Neural cell (in vitro differentiated cells): Measurements from ENCODE around the gene STIL. TPM values are rescaled to one million over a fixed set of nuclear protein-coding genes. Genes with fewer than 3 reads are reported as not detected.
"Not testable (repeated sequence)": the region's sequence is repeated elsewhere in the genome, so short reads cannot be mapped to it uniquely, and the experiment has no call there.

Experiments used
- H2AFZ ChIP-seq: fragments of 200-600, 300-800 bp; sonication (generic), shearing (Covaris generic); 2 replicates; pipeline ENCODE4 v1.6.0; 2014; ENCODE audit warnings: low read depth, mild to moderate bottlenecking, antibody characterized with exemption, low read length, moderate library complexity
- H3F3A ChIP-seq: fragments of 200-600 bp; shearing (Covaris generic); 2 replicates; pipeline ENCODE4 v1.6.1; 2016; ENCODE audit warnings: mild to moderate bottlenecking, moderate library complexity, mixed read lengths, antibody characterized with exemption, low read length; ENCODE audit not compliant: insufficient read depth, poor library complexity, severe bottlenecking
- H3K27ac ChIP-seq: fragments of 200-600, 300-800 bp; sonication (generic), shearing (Covaris generic); 2 replicates; pipeline ENCODE4 v1.5.1; 2014; ENCODE audit warnings: mild to moderate bottlenecking, low read length, moderate library complexity
- H3K27me3 ChIP-seq: fragments of 300-800, 200-600 bp; sonication (generic), shearing (Covaris generic); 2 replicates; pipeline ENCODE4 v1.6.0; 2014; ENCODE audit warnings: mild to moderate bottlenecking, low read depth, low read length, moderate library complexity; ENCODE audit not compliant: insufficient read depth
- H3K36me3 ChIP-seq: fragments of 300-800, 200-600 bp; sonication (generic), shearing (Covaris generic); 2 replicates; pipeline ENCODE4 v1.5.1; 2014; ENCODE audit warnings: mild to moderate bottlenecking, antibody characterized with exemption, low read length, moderate library complexity; ENCODE audit not compliant: insufficient read depth
- H3K4me2 ChIP-seq: fragments of 300-800, 200-600 bp; sonication (generic), shearing (Covaris generic); 2 replicates; pipeline ENCODE4 v1.6.0; 2014; ENCODE audit warnings: mild to moderate bottlenecking, low read length
- H3K4me3 ChIP-seq: fragments of 300-800, 200-600 bp; sonication (generic), shearing (Covaris generic); 2 replicates; pipeline ENCODE4 v1.5.1; 2014; ENCODE audit warnings: mild to moderate bottlenecking, low read length, moderate library complexity
- H3K79me2 ChIP-seq: fragments of 200-600 bp; shearing (Covaris generic); replicated peaks from 2 replicates; pipeline ENCODE4 v1.6.0; 2014; ENCODE audit warnings: mild to moderate bottlenecking, low read length, moderate library complexity; ENCODE audit not compliant: insufficient read depth
- H3K9ac ChIP-seq: fragments of 300-800, 200-600 bp; sonication (generic), shearing (Covaris generic); 2 replicates; pipeline ENCODE4 v1.6.1; 2016; ENCODE audit warnings: mild to moderate bottlenecking, low read length, mixed read lengths
- H3K9me2 ChIP-seq: fragments of 200-600 bp; shearing (Covaris generic); 2 replicates; pipeline ENCODE4 v1.6.1; 2016; ENCODE audit warnings: mild to moderate bottlenecking, low read length, mixed read lengths; ENCODE audit not compliant: insufficient read depth
- H3K9me3 ChIP-seq: fragments of 200-600, 300-800 bp; sonication (generic), shearing (Covaris generic); 2 replicates; pipeline ENCODE4 v1.6.1; 2016; ENCODE audit warnings: mild to moderate bottlenecking, mixed run types, low read length, moderate library complexity, mixed read lengths
- H4K20me1 ChIP-seq: fragments of 200-600 bp; shearing (Covaris generic); 2 replicates; pipeline ENCODE4 v1.6.1; 2016; ENCODE audit warnings: mild to moderate bottlenecking, mixed run types; ENCODE audit not compliant: insufficient read depth
- CTCF ChIP-seq: fragments of 450-650 bp; IDR thresholded peaks from 2 replicates; pipeline ENCODE4 v1.5.1; 2014; ENCODE audit warnings: antibody characterized with exemption, mild to moderate bottlenecking, moderate library complexity; ENCODE audit not compliant: poor library complexity, severe bottlenecking
- EP300 ChIP-seq: fragments of 450-650 bp; conservative IDR thresholded peaks from 2 replicates; pipeline ENCODE4 v1.6.1; 2014; ENCODE audit warnings: antibody characterized with exemption, mild to moderate bottlenecking, moderate library complexity; ENCODE audit not compliant: poor library complexity, severe bottlenecking
- EZH2 ChIP-seq: fragments of 200-600, 300-800 bp; shearing (Covaris generic), sonication (generic); IDR thresholded peaks from 2 replicates; pipeline ENCODE4 v1.6.1; 2014; ENCODE audit warnings: antibody characterized with exemption, low read length, borderline replicate concordance, mild to moderate bottlenecking; ENCODE audit not compliant: insufficient read depth, poor library complexity, severe bottlenecking
- MXI1 ChIP-seq: fragments of 450-650 bp; conservative IDR thresholded peaks from 2 replicates; pipeline ENCODE4 v1.6.1; 2014; ENCODE audit warnings: antibody characterized with exemption, mild to moderate bottlenecking; ENCODE audit not compliant: poor library complexity, severe bottlenecking
- POLR2AphosphoS5 ChIP-seq: IDR thresholded peaks from 2 replicates; pipeline ENCODE4 v1.6.1; 2012
- RAD21 ChIP-seq: fragments of 450-650 bp; conservative IDR thresholded peaks from 2 replicates; pipeline ENCODE4 v1.6.1; 2014; ENCODE audit warnings: antibody characterized with exemption, mild to moderate bottlenecking, moderate library complexity
- REST ChIP-seq: IDR thresholded peaks from 2 replicates; pipeline ENCODE4 v1.6.1; 2012; ENCODE audit warnings: borderline replicate concordance
- SMC3 ChIP-seq: fragments of 450-650 bp; conservative IDR thresholded peaks from 2 replicates; pipeline ENCODE4 v1.6.1; 2014; ENCODE audit warnings: antibody characterized with exemption, mild to moderate bottlenecking, moderate library complexity; ENCODE audit not compliant: poor library complexity
- TAF1 ChIP-seq: IDR thresholded peaks from 2 replicates; pipeline ENCODE4 v1.6.1; 2012; ENCODE audit warnings: low read depth
- polyA plus RNA-seq: library from polyadenylated mRNA; depleted of rRNA; stranded (reverse); fragments of >200 nt; gene quantifications from 2 replicates; pipeline ENCODE4 v1.2.3, GENCODE V29; 2014

Gene STIL
- polyA plus RNA-seq, 1 donor from 2014 or later = 0.53 TPM

- Histone ChIP-seq H3K27ac (no peak overlapping the region), H3K9me2 (no peaks in the 10 kb centered on the region), H3K4me2 (no peak overlapping the region), H3K36me3 (no peaks in the 10 kb centered on the region), H4K20me1 (no peaks in the 10 kb centered on the region), H3K4me3 (no peak overlapping the region), H3F3A (no peaks in the 10 kb centered on the region), H3K79me2 (no peaks in the 10 kb centered on the region), H3K9me3 (no peaks in the 10 kb centered on the region), H3K9ac (no peak overlapping the region), H3K27me3 (no peaks in the 10 kb centered on the region), H2AFZ (no peak overlapping the region)
- TF ChIP-seq RAD21 (no peak), TAF1 (no peak), MXI1 (no peak), EP300 (no peak), SMC3 (no peak), REST (no peak), POLR2AphosphoS5 (no peak), EZH2 (no peak), CTCF (no peak)
Measured at GRCh38 chr1:47207803-47208373, 106.1 kb downstream of the STIL start.

GRCh38 chr1:47205918-47206317, 108.0 kb downstream of the STIL start:
- H3K27ac ChIP-seq = no peak overlapping the region
- no peaks in the 10 kb centered on the region for H3K9me2 ChIP-seq
- no peaks in the 10 kb centered on the region for H3F3A ChIP-seq
- H3K4me2 ChIP-seq = no peak overlapping the region
- H4K20me1 ChIP-seq = no peaks in the 10 kb centered on the region
- H3K79me2 ChIP-seq = no peaks in the 10 kb centered on the region
- H2AFZ ChIP-seq = no peak overlapping the region
- H3K27me3 ChIP-seq = no peaks in the 10 kb centered on the region
- TF ChIP-seq MXI1 (no peak), SMC3 (no peak), REST (no peak), CTCF (no peak), EP300 (no peak), EZH2 (no peak), RAD21 (no peak), POLR2AphosphoS5 (no peak), TAF1 (no peak)
- no peaks in the 10 kb centered on the region for H3K9me3 ChIP-seq
- H3K36me3 ChIP-seq = no peaks in the 10 kb centered on the region
- no peak overlapping the region for H3K9ac ChIP-seq
- H3K4me3 ChIP-seq = no peak overlapping the region

GRCh38 chr1:47203504-47203903, 110.4 kb downstream of the STIL start:
- not testable (repeated sequence) for H3K4me3 ChIP-seq, H3K79me2 ChIP-seq, H2AFZ ChIP-seq, H3K36me3 ChIP-seq, H3F3A ChIP-seq, H3K9me3 ChIP-seq, H4K20me1 ChIP-seq, H3K27me3 ChIP-seq, H3K9me2 ChIP-seq, H3K27ac ChIP-seq, H3K9ac ChIP-seq, H3K4me2 ChIP-seq
